ENCODE measurements around the gene KRT73.

Gene KRT73

DNA sequence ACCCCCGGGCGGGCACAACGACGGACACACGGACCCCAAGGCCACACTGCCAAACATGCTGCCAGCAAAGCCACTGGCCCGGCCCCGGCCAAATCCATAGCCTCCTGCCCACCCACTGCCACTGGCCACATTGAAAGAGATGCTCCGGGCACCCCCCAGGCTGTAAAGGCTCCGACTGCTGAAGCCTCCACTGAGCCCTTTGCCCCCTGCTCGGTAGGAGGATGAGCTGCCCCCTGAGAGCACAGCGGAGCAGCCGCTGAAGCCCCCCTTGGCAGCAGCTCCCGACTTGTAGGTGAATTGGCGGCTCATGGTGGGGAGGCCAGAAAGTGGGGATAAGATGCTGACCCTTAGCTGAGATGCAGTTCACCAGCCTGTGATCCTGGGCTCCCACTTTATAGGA is at the start of gene KRT73:
Gene KRT73, minus strand, starts transcription at position 344 of the 400 bp plus-strand sequence. Its CDS starts 35 bp downstream, at position 309.
- no peak for ATAC-seq (ENCODE audit: low read depth)
- no peak for DNase-seq (ENCODE audit: low spot score)
- Histone ChIP-seq H3K4me1 (ENCODE audit: insufficient read depth, poor library complexity, severe bottlenecking) (no peaks in the 10 kb centered on the region), H3K36me3 (ENCODE audit: low read depth) (no peaks in the 10 kb centered on the region), H3K27me3 (ENCODE audit: insufficient read depth, poor library complexity, severe bottlenecking) (no peaks in the 10 kb centered on the region), H3K4me3 (ENCODE audit: severe bottlenecking) (no peak within 1 kb of the TSS), H3K27ac (ENCODE audit: poor library complexity, severe bottlenecking) (no peak within 1 kb of the TSS), H3K9me3 (ENCODE audit: severe bottlenecking) (no peaks in the 10 kb centered on the region)
- TF ChIP-seq, protein P1, sequence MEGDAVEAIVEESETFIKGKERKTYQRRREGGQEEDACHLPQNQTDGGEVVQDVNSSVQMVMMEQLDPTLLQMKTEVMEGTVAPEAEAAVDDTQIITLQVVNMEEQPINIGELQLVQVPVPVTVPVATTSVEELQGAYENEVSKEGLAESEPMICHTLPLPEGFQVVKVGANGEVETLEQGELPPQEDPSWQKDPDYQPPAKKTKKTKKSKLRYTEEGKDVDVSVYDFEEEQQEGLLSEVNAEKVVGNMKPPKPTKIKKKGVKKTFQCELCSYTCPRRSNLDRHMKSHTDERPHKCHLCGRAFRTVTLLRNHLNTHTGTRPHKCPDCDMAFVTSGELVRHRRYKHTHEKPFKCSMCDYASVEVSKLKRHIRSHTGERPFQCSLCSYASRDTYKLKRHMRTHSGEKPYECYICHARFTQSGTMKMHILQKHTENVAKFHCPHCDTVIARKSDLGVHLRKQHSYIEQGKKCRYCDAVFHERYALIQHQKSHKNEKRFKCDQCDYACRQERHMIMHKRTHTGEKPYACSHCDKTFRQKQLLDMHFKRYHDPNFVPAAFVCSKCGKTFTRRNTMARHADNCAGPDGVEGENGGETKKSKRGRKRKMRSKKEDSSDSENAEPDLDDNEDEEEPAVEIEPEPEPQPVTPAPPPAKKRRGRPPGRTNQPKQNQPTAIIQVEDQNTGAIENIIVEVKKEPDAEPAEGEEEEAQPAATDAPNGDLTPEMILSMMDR (IDR thresholded peaks at IDR 0.05; ENCODE audit: poor library complexity, severe bottlenecking), result no peak

GRCh38 chr12:52667931-52668330 is 49.6 kb upstream of the KRT73 start:
- ATAC-seq (ENCODE audit: low read depth) (no peak), DNase-seq (ENCODE audit: low spot score) (no peak)
- Histone ChIP-seq H3K36me3 (ENCODE audit: low read depth) (no peaks in the 10 kb centered on the region), H3K9me3 (ENCODE audit: severe bottlenecking) (no peaks in the 10 kb centered on the region), H3K4me3 (ENCODE audit: severe bottlenecking) (no peak overlapping the region), H3K4me1 (ENCODE audit: insufficient read depth, poor library complexity, severe bottlenecking) (peaks cover 9% of the 10 kb centered on the region), H3K27me3 (ENCODE audit: insufficient read depth, poor library complexity, severe bottlenecking) (no peaks in the 10 kb centered on the region), H3K27ac (ENCODE audit: poor library complexity, severe bottlenecking) (no peak overlapping the region)
- TF ChIP-seq, protein P1 (IDR thresholded peaks at IDR 0.05; ENCODE audit: poor library complexity, severe bottlenecking), result no peak

DNA sequence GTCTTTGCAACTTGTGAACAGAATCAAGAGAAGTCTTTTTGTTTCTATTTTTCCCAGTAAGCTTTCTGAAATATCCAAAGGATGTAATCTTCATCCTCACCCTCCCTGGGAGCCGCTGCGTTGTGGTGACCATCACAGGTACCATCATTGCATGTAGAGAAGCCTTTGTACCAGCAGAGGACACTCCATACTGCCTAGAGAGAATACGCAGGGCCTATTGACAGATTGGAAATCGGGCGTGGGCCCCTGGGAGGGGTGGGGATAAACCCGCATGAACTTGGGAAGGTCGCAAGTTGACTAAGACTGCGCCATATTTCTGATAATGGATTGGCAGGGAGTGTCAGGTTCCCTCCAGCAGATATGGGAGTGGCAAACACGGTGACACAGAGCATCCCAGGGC is 49.1 kb upstream of the KRT73 start:
- no peak overlapping the region for H3K27ac ChIP-seq (ENCODE audit: poor library complexity, severe bottlenecking)
- H3K36me3 ChIP-seq (ENCODE audit: low read depth), result no peaks in the 10 kb centered on the region
- ATAC-seq (ENCODE audit: low read depth) (no peak), DNase-seq (ENCODE audit: low spot score) (no peak)
- TF ChIP-seq, protein P1 (IDR thresholded peaks at IDR 0.05; ENCODE audit: poor library complexity, severe bottlenecking), result no peak
- H3K4me3 ChIP-seq (ENCODE audit: severe bottlenecking), result no peak overlapping the region
- H3K4me1 ChIP-seq (ENCODE audit: insufficient read depth, poor library complexity, severe bottlenecking), result peaks cover 5% of the 10 kb centered on the region
- H3K27me3 ChIP-seq (ENCODE audit: insufficient read depth, poor library complexity, severe bottlenecking), result no peaks in the 10 kb centered on the region
- no peaks in the 10 kb centered on the region for H3K9me3 ChIP-seq (ENCODE audit: severe bottlenecking)

- no peak overlapping the region for H3K4me3 ChIP-seq (ENCODE audit: severe bottlenecking)
- H3K36me3 ChIP-seq (ENCODE audit: low read depth), result no peaks in the 10 kb centered on the region
- ATAC-seq (ENCODE audit: low read depth), result no peak
- no peak for DNase-seq (ENCODE audit: low spot score)
- TF ChIP-seq, protein P1 (IDR thresholded peaks at IDR 0.05; ENCODE audit: poor library complexity, severe bottlenecking), result no peak
- no peaks in the 10 kb centered on the region for H3K27me3 ChIP-seq (ENCODE audit: insufficient read depth, poor library complexity, severe bottlenecking)
- H3K4me1 ChIP-seq (ENCODE audit: insufficient read depth, poor library complexity, severe bottlenecking), result no peaks in the 10 kb centered on the region
- no peaks in the 10 kb centered on the region for H3K9me3 ChIP-seq (ENCODE audit: severe bottlenecking)
- no peak overlapping the region for H3K27ac ChIP-seq (ENCODE audit: poor library complexity, severe bottlenecking)
Observed at GRCh38 chr12:52666471-52666870, 48.1 kb upstream of the KRT73 start.

DNA sequence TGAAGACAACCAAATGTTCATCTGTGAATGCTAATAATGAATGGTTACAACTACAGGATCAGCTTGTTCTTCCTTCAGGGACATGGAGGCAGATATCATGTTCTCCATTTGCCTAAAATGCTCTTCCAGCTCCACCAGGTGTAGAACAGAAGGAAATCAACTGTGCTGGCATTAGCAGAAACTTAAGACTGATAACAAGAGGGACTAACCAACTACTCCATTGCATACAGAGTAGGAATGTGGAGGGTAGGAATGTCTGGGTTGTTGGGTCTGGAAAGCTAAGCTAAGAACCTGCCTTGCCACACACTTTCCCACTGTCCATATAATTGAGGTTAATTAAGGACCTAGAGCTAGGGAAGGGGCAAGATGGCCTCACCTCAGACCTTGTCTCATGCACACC is 45.1 kb upstream of the KRT73 start:
- no peak for ATAC-seq (ENCODE audit: low read depth)
- no peaks in the 10 kb centered on the region for H3K27me3 ChIP-seq (ENCODE audit: insufficient read depth, poor library complexity, severe bottlenecking)

More for the DNA sequence above, 45.1 kb upstream of the KRT73 start:
- DNase-seq (ENCODE audit: low spot score), result no peak
- Histone ChIP-seq H3K4me1 (ENCODE audit: insufficient read depth, poor library complexity, severe bottlenecking) (no peaks in the 10 kb centered on the region), H3K4me3 (ENCODE audit: severe bottlenecking) (no peak overlapping the region), H3K9me3 (ENCODE audit: severe bottlenecking) (no peaks in the 10 kb centered on the region), H3K27ac (ENCODE audit: poor library complexity, severe bottlenecking) (no peak overlapping the region), H3K36me3 (ENCODE audit: low read depth) (no peaks in the 10 kb centered on the region)
- TF ChIP-seq, protein P1 (IDR thresholded peaks at IDR 0.05; ENCODE audit: poor library complexity, severe bottlenecking), result no peak

Measured in RWPE2 (cell line).